K562 (cell line): ENCODE results near the gene C16orf92.

Source experiments
- CTCF ChIP-seq, 3 experiments: IDR thresholded peaks in 2 of 3; conservative IDR thresholded peaks in 1 of 3; 2 replicates each; pipeline ENCODE4 v1.5.1; 2011 to 2012; ENCODE audit warnings: low read length in 3 of 3, mild to moderate bottlenecking in 3 of 3, control low read depth in 2 of 3, improper control_type of control experiment in 1 of 3, inconsistent platforms in 1 of 3, low read depth in 1 of 3, mixed read lengths in 1 of 3, moderate library complexity in 1 of 3; ENCODE audit not compliant: insufficient read depth in 2 of 3
- E2F3 ChIP-seq: fragments of 250-450 bp; sonication (Bioruptor Pico); IDR thresholded peaks from 2 replicates; pipeline ENCODE4 v1.4.0; 2020; ENCODE audit warnings: mild to moderate bottlenecking
- NCOA4 ChIP-seq: fragments of 450-650 bp; IDR thresholded peaks from 2 replicates; pipeline ENCODE4 v1.6.1; 2018; ENCODE audit warnings: mild to moderate bottlenecking; ENCODE audit not compliant: partially characterized antibody
- POLR3G ChIP-seq: IDR thresholded peaks from 2 replicates; pipeline ENCODE4 v1.6.1; 2011; ENCODE audit not compliant: insufficient read length, insufficient replicate concordance; ENCODE audit errors: extremely low read depth
- RBBP5 ChIP-seq: fragments of 200-600 bp; sonication (generic); IDR thresholded peaks from 2 replicates; pipeline ENCODE4 v1.6.1; 2012; ENCODE audit warnings: borderline replicate concordance, mild to moderate bottlenecking, low read length, control low read depth, inconsistent platforms; ENCODE audit not compliant: insufficient read depth, poor library complexity, severe bottlenecking
- SETDB1 ChIP-seq: IDR thresholded peaks from one replicate; pipeline ENCODE4 v1.6.1; 2012; ENCODE audit warnings: low read length, control low read depth, inconsistent platforms
- ZNF347 ChIP-seq: fragments of 450-650 bp; formaldehyde crosslinking; IDR thresholded peaks from 2 replicates; pipeline ENCODE4 v1.4.0; 2020; ENCODE audit warnings: low read depth, mild to moderate bottlenecking, moderate library complexity
- TF ChIP-seq, protein P1 (sequence below): fragments of 250-450 bp; sonication (Bioruptor Pico); IDR thresholded peaks from 2 replicates; pipeline ENCODE4 v1.9.0; 2021; ENCODE audit warnings: mild to moderate bottlenecking, inconsistent platforms

GRCh38 chr16:30011714-30012504 lies 11.1 kb upstream of the C16orf92 start:
- TF ChIP-seq POLR3G, result no peak
- TF ChIP-seq SETDB1, result no peak
- TF ChIP-seq E2F3 (CRISPR knock-in tag), result no peak
- TF ChIP-seq CTCF (IDR thresholded peaks at IDR 0.05 in 2 of 3, conservative IDR thresholded peaks at IDR 0.05 in 1 of 3; ENCODE audit: insufficient read depth in 2 of 3, low read depth in 1 of 3, low read length in 3 of 3), result no peak
- TF ChIP-seq, protein P1, sequence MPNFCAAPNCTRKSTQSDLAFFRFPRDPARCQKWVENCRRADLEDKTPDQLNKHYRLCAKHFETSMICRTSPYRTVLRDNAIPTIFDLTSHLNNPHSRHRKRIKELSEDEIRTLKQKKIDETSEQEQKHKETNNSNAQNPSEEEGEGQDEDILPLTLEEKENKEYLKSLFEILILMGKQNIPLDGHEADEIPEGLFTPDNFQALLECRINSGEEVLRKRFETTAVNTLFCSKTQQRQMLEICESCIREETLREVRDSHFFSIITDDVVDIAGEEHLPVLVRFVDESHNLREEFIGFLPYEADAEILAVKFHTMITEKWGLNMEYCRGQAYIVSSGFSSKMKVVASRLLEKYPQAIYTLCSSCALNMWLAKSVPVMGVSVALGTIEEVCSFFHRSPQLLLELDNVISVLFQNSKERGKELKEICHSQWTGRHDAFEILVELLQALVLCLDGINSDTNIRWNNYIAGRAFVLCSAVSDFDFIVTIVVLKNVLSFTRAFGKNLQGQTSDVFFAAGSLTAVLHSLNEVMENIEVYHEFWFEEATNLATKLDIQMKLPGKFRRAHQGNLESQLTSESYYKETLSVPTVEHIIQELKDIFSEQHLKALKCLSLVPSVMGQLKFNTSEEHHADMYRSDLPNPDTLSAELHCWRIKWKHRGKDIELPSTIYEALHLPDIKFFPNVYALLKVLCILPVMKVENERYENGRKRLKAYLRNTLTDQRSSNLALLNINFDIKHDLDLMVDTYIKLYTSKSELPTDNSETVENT (CRISPR knock-in tag), result no peak
- TF ChIP-seq ZNF347 (CRISPR knock-in tag), result no peak
- no peak for TF ChIP-seq RBBP5
- TF ChIP-seq NCOA4, result no peak
